Prostate gland (tissue), 2 donors: Measurements from ENCODE around the gene ZSWIM1.

ENCODE experiments used
- POLR2A ChIP-seq: fragments of 450-650 bp; IDR thresholded peaks from one replicate; pipeline ENCODE4 v1.6.1; 2016; ENCODE audit warnings: antibody characterized with exemption, mild to moderate bottlenecking
- POLR2AphosphoS5 ChIP-seq: sonication (generic); formaldehyde crosslinking; IDR thresholded peaks from one replicate; pipeline ENCODE4 v1.6.1; 2017; ENCODE audit warnings: antibody characterized with exemption
- TF ChIP-seq, protein P1 (sequence below), 4 experiments: fragments of 200-600 bp in 2 of 4; fragments of 450-650 bp in 2 of 4; sonication (generic) in 2 of 4; IDR thresholded peaks; 1 replicate in 3 of 4; 2 replicates in 1 of 4; pipeline ENCODE4 v1.5.1; 2016 to 2019; ENCODE audit warnings: antibody characterized with exemption in 4 of 4, mild to moderate bottlenecking in 2 of 4, moderate library complexity in 2 of 4

DNA sequence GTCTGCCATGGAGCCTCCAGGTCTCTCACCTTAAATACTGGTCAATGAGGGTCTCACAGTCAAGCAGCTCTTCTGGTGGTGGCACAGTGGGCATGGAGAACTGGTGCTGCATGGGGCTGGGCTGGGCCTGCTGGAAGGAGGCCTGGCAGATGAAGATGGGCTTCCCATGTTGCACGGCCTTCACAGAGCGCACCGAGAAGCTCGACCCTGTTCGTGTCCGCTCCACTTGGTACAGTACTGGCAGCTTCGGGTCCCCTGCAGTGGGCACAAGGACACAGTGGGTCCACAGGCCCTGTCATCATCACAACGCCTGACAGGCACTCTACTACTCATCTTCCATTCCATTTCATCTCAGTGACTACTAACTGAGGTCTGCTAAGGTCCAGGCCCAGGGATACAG lies 32.6 kb upstream of the ZSWIM1 start:
- TF ChIP-seq, protein P1, sequence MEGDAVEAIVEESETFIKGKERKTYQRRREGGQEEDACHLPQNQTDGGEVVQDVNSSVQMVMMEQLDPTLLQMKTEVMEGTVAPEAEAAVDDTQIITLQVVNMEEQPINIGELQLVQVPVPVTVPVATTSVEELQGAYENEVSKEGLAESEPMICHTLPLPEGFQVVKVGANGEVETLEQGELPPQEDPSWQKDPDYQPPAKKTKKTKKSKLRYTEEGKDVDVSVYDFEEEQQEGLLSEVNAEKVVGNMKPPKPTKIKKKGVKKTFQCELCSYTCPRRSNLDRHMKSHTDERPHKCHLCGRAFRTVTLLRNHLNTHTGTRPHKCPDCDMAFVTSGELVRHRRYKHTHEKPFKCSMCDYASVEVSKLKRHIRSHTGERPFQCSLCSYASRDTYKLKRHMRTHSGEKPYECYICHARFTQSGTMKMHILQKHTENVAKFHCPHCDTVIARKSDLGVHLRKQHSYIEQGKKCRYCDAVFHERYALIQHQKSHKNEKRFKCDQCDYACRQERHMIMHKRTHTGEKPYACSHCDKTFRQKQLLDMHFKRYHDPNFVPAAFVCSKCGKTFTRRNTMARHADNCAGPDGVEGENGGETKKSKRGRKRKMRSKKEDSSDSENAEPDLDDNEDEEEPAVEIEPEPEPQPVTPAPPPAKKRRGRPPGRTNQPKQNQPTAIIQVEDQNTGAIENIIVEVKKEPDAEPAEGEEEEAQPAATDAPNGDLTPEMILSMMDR (IDR thresholded peaks at IDR 0.05): no peak
- no peak for TF ChIP-seq POLR2AphosphoS5
- no peak for TF ChIP-seq POLR2A
